PFSK-1 (cell line): ENCODE results near the gene MEIOSIN.
A peak's percentile ranks its signal among the peaks of the same experiment; 100 is the strongest.

Experiments
- FOXP2 ChIP-seq: optimal IDR thresholded peaks from 2 replicates; pipeline ENCODE3; 2011; ENCODE audit warnings: borderline replicate concordance, control low read depth, inconsistent platforms; ENCODE audit not compliant: insufficient read depth; ENCODE audit errors: extremely low read length, extremely low read depth
- POLR2AphosphoS5 ChIP-seq: IDR thresholded peaks from 2 replicates; pipeline ENCODE4 v1.6.1; 2012; ENCODE audit warnings: low read depth, mild to moderate bottlenecking, control low read depth, low read length, moderate library complexity
- SIN3A ChIP-seq: IDR thresholded peaks from 2 replicates; pipeline ENCODE4 v1.6.1; 2012; ENCODE audit warnings: mild to moderate bottlenecking, low read length, moderate library complexity, borderline replicate concordance; ENCODE audit not compliant: insufficient read depth
- TAF1 ChIP-seq: IDR thresholded peaks from 2 replicates; pipeline ENCODE4 v1.6.1; 2012; ENCODE audit warnings: low read length, control low read depth, borderline replicate concordance; ENCODE audit not compliant: insufficient read depth
- TF ChIP-seq, protein P1 (sequence below), 2 experiments: IDR thresholded peaks; 2 replicates each; pipeline versions ENCODE4 v1.6.1 to v1.8.0; 2011 to 2012; ENCODE audit warnings: low read depth in 2 of 2, low read length in 2 of 2, control low read depth in 1 of 2, inconsistent platforms in 1 of 2, mild to moderate bottlenecking in 1 of 2, moderate library complexity in 1 of 2; ENCODE audit not compliant: insufficient read depth in 1 of 2

The MEIOSIN gene

GRCh38 chr19:45791744-45792469, 58.7 kb downstream of the MEIOSIN start:
- no peak for TF ChIP-seq POLR2AphosphoS5
- TF ChIP-seq, protein P1, sequence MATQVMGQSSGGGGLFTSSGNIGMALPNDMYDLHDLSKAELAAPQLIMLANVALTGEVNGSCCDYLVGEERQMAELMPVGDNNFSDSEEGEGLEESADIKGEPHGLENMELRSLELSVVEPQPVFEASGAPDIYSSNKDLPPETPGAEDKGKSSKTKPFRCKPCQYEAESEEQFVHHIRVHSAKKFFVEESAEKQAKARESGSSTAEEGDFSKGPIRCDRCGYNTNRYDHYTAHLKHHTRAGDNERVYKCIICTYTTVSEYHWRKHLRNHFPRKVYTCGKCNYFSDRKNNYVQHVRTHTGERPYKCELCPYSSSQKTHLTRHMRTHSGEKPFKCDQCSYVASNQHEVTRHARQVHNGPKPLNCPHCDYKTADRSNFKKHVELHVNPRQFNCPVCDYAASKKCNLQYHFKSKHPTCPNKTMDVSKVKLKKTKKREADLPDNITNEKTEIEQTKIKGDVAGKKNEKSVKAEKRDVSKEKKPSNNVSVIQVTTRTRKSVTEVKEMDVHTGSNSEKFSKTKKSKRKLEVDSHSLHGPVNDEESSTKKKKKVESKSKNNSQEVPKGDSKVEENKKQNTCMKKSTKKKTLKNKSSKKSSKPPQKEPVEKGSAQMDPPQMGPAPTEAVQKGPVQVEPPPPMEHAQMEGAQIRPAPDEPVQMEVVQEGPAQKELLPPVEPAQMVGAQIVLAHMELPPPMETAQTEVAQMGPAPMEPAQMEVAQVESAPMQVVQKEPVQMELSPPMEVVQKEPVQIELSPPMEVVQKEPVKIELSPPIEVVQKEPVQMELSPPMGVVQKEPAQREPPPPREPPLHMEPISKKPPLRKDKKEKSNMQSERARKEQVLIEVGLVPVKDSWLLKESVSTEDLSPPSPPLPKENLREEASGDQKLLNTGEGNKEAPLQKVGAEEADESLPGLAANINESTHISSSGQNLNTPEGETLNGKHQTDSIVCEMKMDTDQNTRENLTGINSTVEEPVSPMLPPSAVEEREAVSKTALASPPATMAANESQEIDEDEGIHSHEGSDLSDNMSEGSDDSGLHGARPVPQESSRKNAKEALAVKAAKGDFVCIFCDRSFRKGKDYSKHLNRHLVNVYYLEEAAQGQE (IDR thresholded peaks at IDR 0.05; ENCODE audit: insufficient read depth in 1 of 2, low read depth in 2 of 2, low read length in 2 of 2), result 0 out of 4 replicates have a peak, but pooled peaks of 1 of the 2 experiments have one; percentile 16

- TF ChIP-seq, protein P1 (IDR thresholded peaks at IDR 0.05; ENCODE audit: insufficient read depth in 1 of 2, low read depth in 2 of 2, low read length in 2 of 2), result 0 out of 4 replicates have a peak, but pooled peaks of 1 of the 2 experiments have one; percentile 1
- 0 out of 2 replicates have a peak, but pooled peaks have one; percentile 50 for TF ChIP-seq SIN3A
- no peak; the same call in 1 of the 2 replicates for TF ChIP-seq POLR2AphosphoS5
- TF ChIP-seq TAF1, result peak; percentile 88
- TF ChIP-seq FOXP2, result peak; percentile 51
These were observed 59.4 kb downstream of the MEIOSIN start, which contains the start of gene DMWD for GRCh38 chr19:45792470-45793177. TSS of gene DMWD (minus strand) at chr19:45792845. CDS start at chr19:45792756, 89 bp downstream.

DNA sequence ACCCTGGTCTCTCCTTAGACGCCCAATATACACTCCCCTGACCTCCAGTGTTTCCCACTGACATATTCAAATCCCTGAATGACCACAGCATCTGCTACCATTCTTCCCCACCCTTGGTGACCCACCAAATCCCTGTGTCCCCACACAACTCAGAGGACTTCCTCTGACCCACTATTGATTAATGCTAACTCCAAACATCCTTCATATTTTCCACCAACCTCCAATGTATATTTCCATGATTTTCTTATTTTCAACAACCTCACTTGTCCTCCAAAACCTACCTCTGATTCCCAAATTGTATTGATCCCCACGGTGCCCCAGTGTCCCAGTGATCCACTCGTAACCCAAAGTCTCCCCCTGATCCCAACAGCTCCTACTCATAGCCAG, 59.9 kb downstream of the MEIOSIN start:
- TF ChIP-seq SIN3A (no peak), POLR2AphosphoS5 (no peak), TAF1 (no peak), FOXP2 (no peak)
- TF ChIP-seq, protein P1 (IDR thresholded peaks at IDR 0.05; ENCODE audit: insufficient read depth in 1 of 2, low read depth in 2 of 2, low read length in 2 of 2), result no peak

GRCh38 chr19:45793876-45794275, 60.6 kb downstream of the MEIOSIN start:
- TF ChIP-seq SIN3A (no peak), POLR2AphosphoS5 (no peak)

GRCh38 chr19:45794627-45795026, 61.4 kb downstream of the MEIOSIN start:
- TF ChIP-seq, protein P1 (IDR thresholded peaks at IDR 0.05; ENCODE audit: insufficient read depth in 1 of 2, low read depth in 2 of 2, low read length in 2 of 2), result no peak
- TF ChIP-seq TAF1 (no peak), POLR2AphosphoS5 (no peak), FOXP2 (no peak), SIN3A (no peak)
